ENCODE results near the gene FBXO34. TPM values are rescaled to one million over a fixed set of nuclear protein-coding genes. Genes with fewer than 3 reads are reported as not detected.
A peak's percentile ranks its signal among the peaks of the same experiment; 100 is the strongest.

Gene FBXO34
- total RNA-seq (10 to 100 TPM; 24.4 to 25.5 TPM), polyA plus RNA-seq (10 to 100 TPM; 16.8 to 23.1 (median 17.8) TPM), total RNA-seq (33.0 to 94.2 (median 60.7) reads per million in 6 experiments)

- no peaks in the 10 kb centered on the region for H3K36me3 Mint-ChIP-seq
- no peaks in the 10 kb centered on the region for H3K9me3 Mint-ChIP-seq
- peak within 1 kb of the TSS; percentile 84 to 95 (median 90) for H3K4me3 Mint-ChIP-seq
- H3K4me1 Mint-ChIP-seq, result peaks cover 15 to 43% (median 38%) of the 10 kb centered on the region in 4 donors
- peak; percentile 97 to 100 (median 99) for DNase-seq
- POLR2A ChIA-PET, result interaction anchor here (0.9 to 1.6 kb wide), 2 partner anchors 158 to 162 kb away, joined by 3 to 8 read pairs; no protein-coding TSS in a partner anchor
- ATAC-seq, result peak; percentile 89 to 92
- no peaks in the 10 kb centered on the region for H3K27me3 Mint-ChIP-seq
- H3K27ac Mint-ChIP-seq, result peak within 1 kb of the TSS; percentile 89 to 97 (median 96)
Measured at GRCh38 chr14:55270832-55271571, at the start of gene FBXO34. Gene FBXO34 (plus strand): TSS chr14:55271421. CDS start chr14:55350391, 78,970 bp downstream.

GRCh38 chr14:55221968-55222367, 49.3 kb upstream of the FBXO34 start:
- Mint-ChIP-seq H3K9me3 (peaks cover 0 to 16% (median 12%) of the 10 kb centered on the region in 9 donors), H3K27me3 (peaks cover 0 to 6% (median 3%) of the 10 kb centered on the region in 5 donors), H3K36me3 (peaks cover 0 to 15% (median 11%) of the 10 kb centered on the region in 3 donors), H3K4me1 (no peaks in the 10 kb centered on the region), H3K4me3 (no peak overlapping the region), H3K27ac (no peak overlapping the region)
- no peak for ATAC-seq
- no peak for DNase-seq
- POLR2A ChIA-PET, result no interaction called here

- H3K4me1 Mint-ChIP-seq, result no peaks in the 10 kb centered on the region
- POLR2A ChIA-PET, result no interaction called here
- H3K4me3 Mint-ChIP-seq, result no peak overlapping the region
- H3K9me3 Mint-ChIP-seq, result peaks cover 0 to 29% (median 15%) of the 10 kb centered on the region in 9 donors
- ATAC-seq, result no peak
- H3K36me3 Mint-ChIP-seq, result peaks cover 0 to 20% (median 15%) of the 10 kb centered on the region in 3 donors
- peaks cover 0 to 11% (median 3%) of the 10 kb centered on the region in 5 donors for H3K27me3 Mint-ChIP-seq
- no peak overlapping the region for H3K27ac Mint-ChIP-seq
- DNase-seq, result no peak
Measured at GRCh38 chr14:55223364-55223763, 47.9 kb upstream of the FBXO34 start.

- peaks cover 0 to 30% (median 15%) of the 10 kb centered on the region in 9 donors for H3K9me3 Mint-ChIP-seq
- DNase-seq, result no peak
- H3K4me3 Mint-ChIP-seq, result no peak overlapping the region
- H3K27ac Mint-ChIP-seq, result no peak overlapping the region
- peaks cover 0 to 20% (median 15%) of the 10 kb centered on the region in 3 donors for H3K36me3 Mint-ChIP-seq
- H3K27me3 Mint-ChIP-seq, result peaks cover 0 to 12% (median 5%) of the 10 kb centered on the region in 5 donors
- POLR2A ChIA-PET, result no interaction called here
- no peaks in the 10 kb centered on the region for H3K4me1 Mint-ChIP-seq
- ATAC-seq, result no peak
Measured at GRCh38 chr14:55228261-55228660, 43.0 kb upstream of the FBXO34 start.

GRCh38 chr14:55233591-55233990, 37.6 kb upstream of the FBXO34 start:
- DNase-seq, result no peak
- no peak for ATAC-seq
- POLR2A ChIA-PET, result no interaction called here
- Mint-ChIP-seq H3K9me3 (peaks cover 0 to 2% (median 0%) of the 10 kb centered on the region in 9 donors), H3K27me3 (peaks cover 3 to 21% (median 14%) of the 10 kb centered on the region in 5 donors), H3K27ac (no peak overlapping the region), H3K4me3 (no peak overlapping the region), H3K4me1 (no peaks in the 10 kb centered on the region), H3K36me3 (no peaks in the 10 kb centered on the region)

GRCh38 chr14:55238019-55238680, 33.1 kb upstream of the FBXO34 start:
- ATAC-seq, result no peak
- Mint-ChIP-seq H3K4me1 (no peaks in the 10 kb centered on the region), H3K4me3 (no peak overlapping the region), H3K36me3 (no peaks in the 10 kb centered on the region), H3K27ac (no peak overlapping the region), H3K27me3 (peaks cover 5 to 21% (median 20%) of the 10 kb centered on the region in 5 donors), H3K9me3 (no peaks in the 10 kb centered on the region)
- DNase-seq, result no peak
- POLR2A ChIA-PET, result no interaction called here

GRCh38 chr14:55239320-55239719, 31.9 kb upstream of the FBXO34 start:
- Mint-ChIP-seq H3K9me3 (no peaks in the 10 kb centered on the region), H3K4me3 (no peak overlapping the region), H3K27ac (no peak overlapping the region), H3K27me3 (peaks cover 5 to 21% (median 19%) of the 10 kb centered on the region in 5 donors), H3K36me3 (no peaks in the 10 kb centered on the region), H3K4me1 (no peaks in the 10 kb centered on the region)
- DNase-seq (no peak), ATAC-seq (no peak)
- POLR2A ChIA-PET, result no interaction called here

- no peaks in the 10 kb centered on the region for H3K36me3 Mint-ChIP-seq
- H3K27ac Mint-ChIP-seq, result no peak overlapping the region
- ATAC-seq (no peak), DNase-seq (no peak)
- peaks cover 5 to 17% (median 10%) of the 10 kb centered on the region in 5 donors for H3K27me3 Mint-ChIP-seq
- no peaks in the 10 kb centered on the region for H3K4me1 Mint-ChIP-seq
- H3K9me3 Mint-ChIP-seq, result no peaks in the 10 kb centered on the region
- no peak overlapping the region for H3K4me3 Mint-ChIP-seq
- POLR2A ChIA-PET, result no interaction called here
Measured at GRCh38 chr14:55240526-55241178, 30.6 kb upstream of the FBXO34 start.

- no peak overlapping the region for H3K27ac Mint-ChIP-seq
- peaks cover 1 to 11% (median 8%) of the 10 kb centered on the region in 5 donors for H3K27me3 Mint-ChIP-seq
- no peaks in the 10 kb centered on the region for H3K36me3 Mint-ChIP-seq
- no peaks in the 10 kb centered on the region for H3K4me1 Mint-ChIP-seq
- ATAC-seq (no peak), DNase-seq (no peak)
- H3K9me3 Mint-ChIP-seq, result no peaks in the 10 kb centered on the region
- POLR2A ChIA-PET, result no interaction called here
- H3K4me3 Mint-ChIP-seq, result no peak overlapping the region
Measured at GRCh38 chr14:55241673-55242072, 29.5 kb upstream of the FBXO34 start.

GRCh38 chr14:55243386-55243785, 27.8 kb upstream of the FBXO34 start:
- H3K27me3 Mint-ChIP-seq, result peaks cover 2 to 19% (median 10%) of the 10 kb centered on the region in 5 donors
- POLR2A ChIA-PET, result no interaction called here

GRCh38 chr14:55243813-55244212, 27.4 kb upstream of the FBXO34 start:
- no peaks in the 10 kb centered on the region for H3K9me3 Mint-ChIP-seq
- no peak overlapping the region for H3K4me3 Mint-ChIP-seq
- DNase-seq (no peak), ATAC-seq (no peak)
- POLR2A ChIA-PET, result no interaction called here
- no peak overlapping the region for H3K27ac Mint-ChIP-seq
- no peaks in the 10 kb centered on the region for H3K4me1 Mint-ChIP-seq
- peaks cover 2 to 23% (median 13%) of the 10 kb centered on the region in 5 donors for H3K27me3 Mint-ChIP-seq
- no peaks in the 10 kb centered on the region for H3K36me3 Mint-ChIP-seq

More at GRCh38 chr14:55243386-55243785, 27.8 kb upstream of the FBXO34 start:
- no peak for DNase-seq
- no peak overlapping the region for H3K4me3 Mint-ChIP-seq
- no peak for ATAC-seq
- H3K27ac Mint-ChIP-seq, result no peak overlapping the region
- H3K36me3 Mint-ChIP-seq, result no peaks in the 10 kb centered on the region
- no peaks in the 10 kb centered on the region for H3K4me1 Mint-ChIP-seq
- no peaks in the 10 kb centered on the region for H3K9me3 Mint-ChIP-seq

GRCh38 chr14:55245657-55246268, 25.5 kb upstream of the FBXO34 start:
- POLR2A ChIA-PET, result no interaction called here
- DNase-seq (peak in 7 of 10 donors; percentile 17 to 40 (median 24)), ATAC-seq (peak; percentile 61 to 67)
- no peak overlapping the region for H3K4me3 Mint-ChIP-seq
- no peaks in the 10 kb centered on the region for H3K36me3 Mint-ChIP-seq
- peaks cover 2 to 33% (median 23%) of the 10 kb centered on the region in 5 donors for H3K27me3 Mint-ChIP-seq
- no peaks in the 10 kb centered on the region for H3K9me3 Mint-ChIP-seq
- H3K4me1 Mint-ChIP-seq, result no peaks in the 10 kb centered on the region
- no peak overlapping the region for H3K27ac Mint-ChIP-seq
